Suppressor macrophage (primary cell): ENCODE measurements around the gene EPB41L4A.
"Not testable (repeated sequence)": the region's sequence is repeated elsewhere in the genome, so short reads cannot be mapped to it uniquely, and the experiment has no call there.

Source experiments
- DNase-seq, 4 experiments: peaks; one replicate each; pipeline ENCODE4 v3.0.0-alpha.2; 2020 to 2022

Gene EPB41L4A

GRCh38 chr5:112397690-112398089, 21.4 kb downstream of the EPB41L4A start:
- DNase-seq, result no peak

- DNase-seq, result no peak
Measured at GRCh38 chr5:112396430-112396829, 22.6 kb downstream of the EPB41L4A start.

DNA sequence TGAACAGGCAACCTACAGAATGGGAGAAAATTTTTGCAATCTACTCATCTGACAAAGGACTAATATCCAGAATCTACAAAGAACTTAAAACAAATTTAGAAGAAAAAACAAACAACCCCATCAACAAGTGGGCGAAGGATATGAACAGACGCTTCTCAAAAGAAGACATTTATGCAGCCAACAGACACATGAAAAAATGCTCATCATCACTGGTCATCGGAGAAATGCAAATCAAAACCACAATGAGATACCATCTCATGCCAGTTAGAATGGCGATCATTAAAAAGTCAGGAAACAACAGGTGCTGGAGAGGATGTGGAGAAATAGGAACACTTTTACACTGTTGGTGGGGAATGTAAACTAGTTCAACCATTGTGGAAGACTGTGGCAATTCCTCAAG, 23.8 kb downstream of the EPB41L4A start:
- DNase-seq, result not testable (repeated sequence)

DNA sequence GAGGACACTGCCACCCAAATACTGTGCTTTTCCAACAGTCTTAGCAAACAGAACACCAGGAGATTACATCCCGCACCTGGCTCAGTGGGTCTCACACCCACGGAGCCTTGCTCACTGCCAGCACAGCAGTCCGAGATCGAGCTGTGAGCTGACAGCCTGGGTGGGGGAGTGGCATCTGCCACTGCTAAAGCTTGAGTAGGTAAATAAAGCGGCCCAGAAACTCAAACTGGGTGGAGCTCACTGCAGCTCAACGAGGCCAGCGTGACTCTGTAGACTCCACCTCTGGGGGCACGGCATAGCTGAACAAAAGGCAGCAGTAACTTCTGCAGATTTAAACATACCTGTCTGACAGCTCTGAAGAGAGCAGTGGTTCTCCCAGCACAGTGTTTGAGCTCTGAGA, 28.8 kb downstream of the EPB41L4A start:
- no peak for DNase-seq

GRCh38 chr5:112388739-112389138, 30.3 kb downstream of the EPB41L4A start:
- no peak for DNase-seq

- no peak for DNase-seq
Measured at GRCh38 chr5:112388074-112388473, 31.0 kb downstream of the EPB41L4A start.

DNA sequence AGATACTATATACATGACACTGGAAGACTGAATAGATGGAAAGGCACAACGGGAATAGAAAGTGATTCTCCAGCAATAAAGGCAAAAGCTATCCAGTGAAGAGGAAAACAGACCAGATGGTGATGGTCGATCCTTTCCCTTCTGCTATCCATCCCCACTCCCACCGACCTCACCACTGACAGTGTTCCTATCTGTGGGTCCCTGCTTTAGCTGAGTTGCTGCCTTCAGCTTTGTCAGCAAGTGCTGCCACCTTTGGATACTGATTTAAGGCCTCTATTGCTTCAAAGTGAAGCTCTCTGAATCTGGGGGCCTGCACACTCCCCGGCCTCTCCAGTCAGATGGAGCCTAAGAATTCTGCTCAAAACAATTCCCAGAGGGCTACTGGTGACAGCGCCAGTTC, 32.3 kb downstream of the EPB41L4A start:
- no peak for DNase-seq

GRCh38 chr5:112385969-112386368, 33.1 kb downstream of the EPB41L4A start:
- DNase-seq, result no peak

DNA sequence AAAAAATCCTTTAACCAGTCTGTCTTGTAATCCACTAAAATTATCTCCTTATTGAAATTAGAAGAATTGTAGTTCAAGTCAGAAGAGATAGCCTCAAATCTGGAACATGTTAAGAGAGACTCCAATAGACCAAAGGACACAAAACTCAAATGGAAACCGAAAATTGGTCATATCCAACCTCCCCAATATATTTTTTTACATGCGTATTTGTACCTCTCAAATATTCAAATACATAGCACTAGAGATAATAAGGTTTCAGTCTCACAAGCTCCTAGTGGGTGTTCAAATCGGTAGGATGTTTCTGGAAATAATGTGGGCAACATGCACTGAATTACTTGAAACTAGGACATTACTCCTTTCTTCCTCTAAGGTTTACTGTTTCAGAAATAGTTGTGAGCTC, 33.5 kb downstream of the EPB41L4A start:
- no peak for DNase-seq

DNA sequence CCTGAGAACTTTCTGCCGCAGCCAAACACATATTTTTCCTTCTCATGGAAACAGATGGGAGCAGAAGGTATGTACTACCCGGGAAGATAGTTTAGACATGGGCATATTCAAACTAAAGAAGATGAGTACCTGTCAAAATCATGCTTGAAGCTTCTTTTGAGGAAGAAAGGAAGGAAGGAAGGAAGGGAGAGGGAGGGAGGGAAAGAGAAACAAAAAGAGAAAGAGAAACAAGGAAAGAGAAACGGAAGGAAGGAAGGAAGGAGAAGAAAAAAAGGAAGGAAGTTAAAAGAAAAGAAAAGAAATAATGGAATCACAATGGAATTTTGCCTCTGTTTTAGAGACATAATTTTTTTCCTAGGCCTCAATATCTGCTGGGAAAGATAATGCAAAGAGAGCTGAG, 34.6 kb downstream of the EPB41L4A start:
- DNase-seq, result no peak

DNA sequence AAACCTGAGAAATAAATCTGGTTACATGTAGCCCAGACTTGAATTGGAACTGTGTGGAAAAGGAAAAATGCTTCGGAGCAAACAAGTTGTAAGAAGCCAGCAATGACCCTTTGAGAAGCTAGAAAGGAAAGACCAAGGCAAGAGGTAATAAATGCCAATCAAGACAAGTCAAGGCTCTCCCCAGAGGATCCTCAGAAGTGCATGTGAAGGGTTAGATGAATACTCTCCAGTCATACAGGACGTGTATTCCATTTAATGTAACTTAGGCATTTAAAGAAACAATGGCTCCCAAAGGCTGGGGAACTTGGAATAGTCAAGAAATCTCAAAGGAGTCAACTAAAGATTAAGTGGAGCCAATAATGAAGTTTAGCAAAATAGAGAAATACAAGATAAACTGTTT, 36.2 kb downstream of the EPB41L4A start:
- DNase-seq, result no peak

DNA sequence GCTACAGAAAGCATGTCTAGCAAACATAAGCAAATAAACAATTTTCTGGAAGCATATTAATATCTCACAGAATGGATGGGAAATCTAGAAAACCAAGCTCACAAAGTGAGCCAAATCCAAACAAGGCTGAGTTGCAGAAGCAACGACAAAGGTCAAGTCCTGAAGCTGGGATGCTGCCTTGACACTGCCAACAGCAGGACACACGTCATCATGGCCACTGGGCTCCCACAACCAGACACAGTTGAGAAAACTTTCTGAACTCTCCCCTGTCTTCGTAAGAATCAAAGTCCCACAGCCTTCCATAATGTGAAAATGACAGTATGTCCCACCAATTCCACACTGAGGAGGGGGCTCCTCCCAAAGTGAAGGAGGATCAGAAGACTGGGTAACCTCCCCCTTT, 37.6 kb downstream of the EPB41L4A start:
- DNase-seq, result no peak

GRCh38 chr5:112379542-112380325, 39.3 kb downstream of the EPB41L4A start:
- DNase-seq, result no peak

GRCh38 chr5:112374818-112375217, 44.3 kb downstream of the EPB41L4A start:
- no peak for DNase-seq

DNA sequence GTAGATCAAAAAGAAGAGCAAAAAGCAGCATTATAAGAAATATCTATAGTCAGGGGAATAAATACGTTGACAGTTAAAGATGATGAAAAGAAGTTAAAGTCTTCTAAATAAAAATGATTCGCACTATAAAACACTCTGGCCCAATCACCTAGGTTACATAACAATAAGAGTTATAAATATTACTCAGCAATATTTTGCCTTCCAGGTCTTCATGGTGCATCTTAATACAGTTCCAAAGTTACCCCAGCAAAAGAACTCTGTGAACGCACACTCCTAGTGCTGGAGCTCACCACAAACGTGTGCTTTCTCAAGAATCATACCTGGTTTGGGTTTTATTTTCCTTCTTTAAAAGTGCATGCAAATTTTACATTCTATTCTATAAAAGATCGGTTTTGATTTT, 44.7 kb downstream of the EPB41L4A start:
- DNase-seq, result no peak

DNA sequence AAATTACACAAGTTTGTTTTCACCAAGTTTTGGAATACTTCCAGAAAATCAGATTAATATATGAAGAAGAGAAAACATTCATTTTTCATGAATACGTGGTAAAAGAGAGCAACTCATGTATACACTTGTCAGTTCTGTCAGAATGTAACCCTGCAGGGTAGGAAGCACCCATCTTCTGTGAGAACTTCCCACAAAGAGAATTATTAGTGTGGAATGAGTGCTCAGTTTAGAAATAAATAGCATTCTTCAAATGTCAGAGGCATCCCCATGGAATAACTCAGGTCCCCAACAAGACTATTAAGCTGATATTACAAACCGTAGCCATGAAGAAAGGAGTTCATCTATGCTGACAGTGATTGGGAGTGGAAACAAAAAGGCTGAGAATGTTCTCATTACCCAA, 45.2 kb downstream of the EPB41L4A start:
- no peak for DNase-seq

- no peak for DNase-seq
Measured at GRCh38 chr5:112372543-112372942, 46.5 kb downstream of the EPB41L4A start.

DNA sequence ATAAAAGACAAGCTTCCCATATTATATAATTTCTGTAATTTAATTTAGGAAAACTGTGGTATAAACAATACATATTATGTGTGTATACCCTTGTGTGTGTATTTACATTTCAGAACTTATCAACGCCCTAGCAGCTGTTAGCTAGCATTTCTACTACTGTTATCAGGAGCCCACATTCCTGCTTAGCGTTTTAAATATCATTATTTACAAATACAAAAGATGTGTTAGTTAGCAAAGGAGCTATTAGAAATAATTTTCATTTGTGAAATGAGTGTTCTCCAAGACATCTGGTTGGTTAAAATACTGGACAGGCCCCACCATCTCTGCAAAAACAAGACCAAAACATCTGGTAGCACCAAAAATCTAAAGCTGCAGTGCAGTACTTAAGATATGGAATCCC, 48.0 kb downstream of the EPB41L4A start:
- no peak for DNase-seq

DNA sequence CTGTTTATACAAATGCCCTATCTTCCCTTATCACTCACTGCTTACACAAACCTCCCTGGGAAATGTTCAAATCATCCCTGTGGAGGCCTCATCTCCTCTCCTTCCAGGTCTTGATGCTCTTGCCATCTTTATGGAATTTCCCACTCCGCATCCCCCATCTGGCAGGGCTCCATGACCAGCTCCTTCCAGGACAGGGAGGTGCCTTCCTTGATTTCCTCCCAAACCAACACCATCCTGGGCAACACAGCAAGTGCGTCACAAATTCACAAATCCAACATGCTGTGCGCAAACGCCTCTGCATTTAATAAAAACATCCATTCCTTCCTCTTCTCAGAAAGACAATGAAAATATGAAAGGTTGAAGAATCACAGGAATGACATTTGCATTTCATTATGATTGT, 51.7 kb downstream of the EPB41L4A start:
- no peak for DNase-seq

DNA sequence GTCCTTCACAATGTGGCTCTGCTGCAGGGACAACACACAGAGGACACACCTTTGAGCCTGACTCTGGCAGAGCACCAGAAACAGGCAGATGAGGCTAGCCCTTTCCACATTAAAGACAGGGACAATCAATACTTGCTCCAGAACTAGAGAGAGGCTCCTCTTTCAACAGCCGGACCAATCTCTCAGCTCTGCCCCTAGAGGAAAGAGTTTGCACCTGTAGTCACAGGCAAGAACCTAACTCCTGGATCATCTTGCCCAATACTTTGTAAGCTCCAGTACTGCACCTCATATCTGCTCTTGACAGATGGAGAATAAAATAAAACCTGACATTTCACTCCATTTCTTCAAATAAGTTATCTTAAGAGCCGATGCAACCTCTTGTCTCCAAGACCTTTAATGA, 52.1 kb downstream of the EPB41L4A start:
- no peak for DNase-seq

DNA sequence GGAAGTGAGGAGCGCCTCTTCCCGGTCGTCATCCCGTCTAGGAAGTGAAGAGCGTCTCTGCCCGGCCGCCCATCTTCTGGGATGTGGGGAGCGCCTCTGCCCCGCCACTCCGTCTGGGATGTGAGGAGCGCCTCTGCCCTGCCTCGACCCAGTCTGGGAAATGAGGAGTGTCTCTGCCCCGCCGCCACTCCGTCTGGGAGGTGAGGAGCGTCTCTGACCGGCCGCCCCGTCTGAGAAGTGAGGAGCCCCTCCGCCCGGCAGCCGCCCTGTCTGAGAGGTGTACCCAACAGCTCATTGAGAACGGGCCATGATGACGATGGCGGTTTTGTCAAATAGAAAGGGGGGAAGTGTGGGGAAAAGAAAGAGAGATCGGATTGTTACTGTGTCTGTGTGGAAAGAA, 58.3 kb downstream of the EPB41L4A start:
- DNase-seq, result not testable (repeated sequence)

GRCh38 chr5:112356178-112356956, 62.7 kb downstream of the EPB41L4A start:
- DNase-seq, result no peak

GRCh38 chr5:112355058-112355685, 63.9 kb downstream of the EPB41L4A start:
- DNase-seq, result no peak

DNA sequence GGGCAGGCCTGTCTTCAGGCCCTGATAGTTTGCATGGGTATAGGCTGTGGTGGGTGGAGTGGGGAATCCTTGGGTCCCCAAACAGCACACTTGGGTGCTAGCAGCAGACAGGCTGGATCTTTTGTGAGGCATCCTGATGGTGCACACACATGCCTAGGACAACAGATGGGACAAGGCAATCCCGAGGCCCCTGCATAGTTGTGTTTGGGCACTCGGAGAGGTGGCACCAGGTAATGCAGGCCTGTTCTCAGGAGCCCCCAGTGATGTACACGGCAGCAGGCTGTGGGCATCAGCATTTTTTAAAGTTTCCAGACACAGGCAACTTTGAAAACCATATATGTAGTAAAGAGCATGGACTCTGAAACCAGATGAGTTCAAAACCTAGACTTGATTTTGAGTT, 65.4 kb downstream of the EPB41L4A start:
- no peak for DNase-seq
